NB4 (cell line): ENCODE measurements around the gene MKX.

ENCODE experiments used
- DNase-seq: peaks from one replicate; pipeline ENCODE4 v3.0.0; 2010; ENCODE audit warnings: low read depth
- H3K4me3 ChIP-seq: one replicate; pipeline ENCODE4 v1.5.1; 2011; ENCODE audit warnings: mild to moderate bottlenecking, low read depth, low read length, moderate library complexity
- CTCF ChIP-seq: IDR thresholded peaks from one replicate; pipeline ENCODE4 v1.5.1; 2012; ENCODE audit warnings: low read depth, low read length
- MAX ChIP-seq: IDR thresholded peaks from 2 replicates; pipeline ENCODE4 v1.6.1; 2011; ENCODE audit warnings: low read depth, low read length
- MYC ChIP-seq: IDR thresholded peaks from 2 replicates; pipeline ENCODE4 v1.6.1; 2011; ENCODE audit warnings: low read depth, low read length
- POLR2A ChIP-seq: IDR thresholded peaks from 2 replicates; pipeline ENCODE4 v1.6.1; 2011; ENCODE audit warnings: mild to moderate bottlenecking; ENCODE audit not compliant: insufficient read length; ENCODE audit errors: extremely low read depth

The MKX gene

DNA sequence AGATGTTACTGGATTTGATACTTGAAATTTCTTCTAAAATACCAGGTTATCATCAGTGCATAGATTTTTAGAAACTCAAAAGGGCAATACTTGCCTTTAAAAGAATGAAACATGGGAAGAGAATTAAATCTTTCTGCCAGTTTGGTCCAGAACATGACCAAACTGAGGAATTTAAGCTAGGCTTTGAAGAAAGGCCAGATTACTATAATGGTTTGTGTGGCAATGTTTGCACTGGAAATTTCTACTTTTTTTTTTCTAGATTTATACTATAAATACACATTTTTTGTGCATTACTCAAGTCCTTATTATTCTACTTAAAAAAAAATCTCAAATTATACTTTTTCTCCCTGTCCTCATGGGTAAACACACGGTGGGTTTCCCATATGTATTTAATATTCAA is 9.2 kb downstream of the MKX start:
- TF ChIP-seq MAX (no peak), POLR2A (no peak), CTCF (no peak), MYC (no peak)
- H3K4me3 ChIP-seq: no peak overlapping the region
- DNase-seq: no peak

GRCh38 chr10:27730041-27730440 is 15.6 kb downstream of the MKX start:
- TF ChIP-seq POLR2A (no peak), MYC (no peak), MAX (no peak), CTCF (no peak)
- H3K4me3 ChIP-seq: no peak overlapping the region

DNA sequence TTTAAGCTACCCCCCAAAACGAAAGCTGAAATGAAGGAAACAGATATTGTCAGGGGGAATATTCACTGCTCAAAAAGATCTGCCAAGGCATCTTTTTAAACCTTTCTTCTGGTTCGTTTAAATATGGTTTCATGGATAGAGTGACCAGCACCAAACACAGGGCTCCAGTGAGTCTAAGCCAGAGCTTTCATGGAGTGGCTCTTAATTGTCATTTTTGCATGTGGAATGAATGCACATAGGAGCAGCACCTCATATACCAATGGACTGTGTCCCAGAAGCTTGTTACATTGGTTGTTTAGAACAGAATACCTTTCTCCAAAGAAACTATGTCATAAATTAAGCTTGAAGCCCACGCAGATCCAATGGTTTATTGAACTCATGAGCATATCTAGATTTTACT is 17.3 kb downstream of the MKX start:
- no peak for DNase-seq
- no peak overlapping the region for H3K4me3 ChIP-seq
- TF ChIP-seq MAX (no peak), CTCF (no peak), POLR2A (no peak), MYC (no peak)

More at GRCh38 chr10:27730041-27730440, 15.6 kb downstream of the MKX start:
- no peak for DNase-seq

- H3K4me3 ChIP-seq: no peak overlapping the region
- peak; percentile 8 for DNase-seq
- TF ChIP-seq MAX (no peak), MYC (no peak), POLR2A (no peak)
Measured at GRCh38 chr10:27724287-27724686, 21.3 kb downstream of the MKX start.

DNA sequence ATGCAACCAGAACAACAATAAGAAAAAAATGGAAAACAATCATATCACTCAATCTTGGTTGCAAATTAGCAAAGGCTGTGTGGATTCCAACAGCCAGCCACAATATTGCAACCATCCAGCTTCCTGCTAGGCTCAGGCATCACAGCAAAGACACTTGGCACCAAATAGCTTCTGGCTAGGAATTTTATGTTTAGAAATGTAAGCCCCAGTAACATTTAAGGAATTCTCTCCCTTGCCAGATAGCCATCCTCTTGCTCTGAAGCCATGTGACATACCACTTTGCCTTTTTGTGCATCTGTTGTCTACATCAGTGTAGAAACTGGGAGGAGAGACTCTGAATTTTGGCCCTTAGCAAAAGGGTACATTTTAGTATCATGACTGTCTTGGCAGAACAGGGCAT is 22.2 kb downstream of the MKX start:
- no peak overlapping the region for H3K4me3 ChIP-seq
- no peak for TF ChIP-seq MAX
- no peak for TF ChIP-seq MYC
- no peak for TF ChIP-seq POLR2A
- TF ChIP-seq CTCF: no peak
- no peak for DNase-seq

- DNase-seq: no peak
- TF ChIP-seq MAX: no peak
- no peak for TF ChIP-seq MYC
- no peak for TF ChIP-seq POLR2A
- no peak for TF ChIP-seq CTCF
- no peak overlapping the region for H3K4me3 ChIP-seq
Measured at GRCh38 chr10:27720529-27720928, 25.1 kb downstream of the MKX start.
